PC-9 (cell line): Measurements from ENCODE around the gene SNX8. TPM values are rescaled to one million over a fixed set of nuclear protein-coding genes. Genes with fewer than 3 reads are reported as not detected.

Experiments
- BruUV-seq: library from RNA; stranded (reverse); fragments of 400-500 nt; replicated peaks from 2 replicates; lab custom pipeline; 2021; lab: Mats Ljungman, UMichigan
- CTCF ChIA-PET: fragments of 300-600 bp; sonication (Branson Sonifier 250); formaldehyde crosslinking; loops from one replicate; lab custom pipeline; 2022; ENCODE audit warnings: antibody characterized with exemption; lab: Charles Lee
- POLR2A ChIA-PET: fragments of 300-600 bp; sonication (Branson Sonifier 250); formaldehyde crosslinking; loops from one replicate; lab custom pipeline; 2022; ENCODE audit warnings: antibody characterized with exemption; ENCODE audit not compliant: unreplicated experiment; lab: Charles Lee
- DNase-seq, 2 experiments: peaks; one replicate each; pipeline versions ENCODE4 v3.0.0 to v3.0.0-alpha.2; 2015 to 2022; ENCODE audit warnings: mixed read lengths in 1 of 2
- H2AFZ ChIP-seq: fragments of 200-600 bp; sonication (generic); 2 replicates; pipeline ENCODE4 v1.8.1; 2017; ENCODE audit warnings: antibody characterized with exemption
- H3F3A ChIP-seq: fragments of 200-600 bp; sonication (generic); 2 replicates; pipeline ENCODE4 v1.8.1; 2017; ENCODE audit warnings: antibody characterized with exemption, mild to moderate bottlenecking, low read depth; ENCODE audit not compliant: insufficient read depth
- H3K27ac ChIP-seq: fragments of 200-600 bp; sonication (generic); 2 replicates; pipeline ENCODE4 v1.6.1; 2016; ENCODE audit warnings: mixed run types
- H3K27me3 ChIP-seq: fragments of 200-600 bp; sonication (generic); 2 replicates; pipeline ENCODE4 v1.6.1; 2016; ENCODE audit warnings: low read depth, mixed run types; ENCODE audit not compliant: insufficient read depth
- H3K36me3 ChIP-seq: fragments of 200-600 bp; sonication (generic); 2 replicates; pipeline ENCODE4 v1.6.1; 2016; ENCODE audit warnings: low read depth, mixed run types
- H3K4me1 ChIP-seq: fragments of 200-600 bp; sonication (generic); replicated peaks from 2 replicates; pipeline ENCODE4 v1.6.1; 2016; ENCODE audit warnings: mixed run types; ENCODE audit not compliant: insufficient read depth
- H3K4me2 ChIP-seq: fragments of 200-600 bp; sonication (generic); 2 replicates; pipeline ENCODE4 v1.6.1; 2017; ENCODE audit warnings: mixed run types
- H3K4me3 ChIP-seq: fragments of 200-600 bp; sonication (generic); 2 replicates; pipeline ENCODE4 v1.6.1; 2016; ENCODE audit warnings: mixed run types
- H3K79me2 ChIP-seq: fragments of 200-600 bp; sonication (generic); 2 replicates; pipeline ENCODE4 v1.6.1; 2017; ENCODE audit warnings: low read depth, mixed run types
- H3K9me2 ChIP-seq: fragments of 200-600 bp; sonication (generic); 2 replicates; pipeline ENCODE4 v1.8.1; 2017; ENCODE audit warnings: mild to moderate bottlenecking; ENCODE audit not compliant: insufficient read depth
- H3K9me3 ChIP-seq: fragments of 200-600 bp; sonication (generic); 2 replicates; pipeline ENCODE4 v1.8.1; 2016; ENCODE audit warnings: low read depth; ENCODE audit not compliant: insufficient read depth
- H4K20me1 ChIP-seq: fragments of 200-600 bp; sonication (generic); 2 replicates; pipeline ENCODE4 v1.8.1; 2017; ENCODE audit not compliant: insufficient read depth
- EZH2 ChIP-seq: fragments of 200-600 bp; sonication (generic); IDR thresholded peaks from 2 replicates; pipeline ENCODE4 v1.8.0; 2017; ENCODE audit warnings: antibody characterized with exemption, low read depth
- intact Hi-C: fragments of 100-400 bp; cut with micrococcal nuclease; formaldehyde crosslinking; loops from one replicate; pipeline ENCODE4 v1.10.0; 2022; ENCODE audit not compliant: unreplicated experiment
- total RNA-seq: library from RNA; stranded (reverse); gene quantifications from 2 replicates; pipeline ENCODE4 v1.2.3, GENCODE V29; 2021
- TF ChIP-seq, protein P1 (sequence below): fragments of 200-600 bp; sonication (generic); conservative IDR thresholded peaks from 2 replicates; pipeline ENCODE4 v1.6.1; 2017; ENCODE audit warnings: mixed run types, antibody characterized with exemption, mild to moderate bottlenecking, moderate library complexity

SNX8 gene
- total RNA-seq, 1 experiment from 2014 or later, result 102 TPM

DNA sequence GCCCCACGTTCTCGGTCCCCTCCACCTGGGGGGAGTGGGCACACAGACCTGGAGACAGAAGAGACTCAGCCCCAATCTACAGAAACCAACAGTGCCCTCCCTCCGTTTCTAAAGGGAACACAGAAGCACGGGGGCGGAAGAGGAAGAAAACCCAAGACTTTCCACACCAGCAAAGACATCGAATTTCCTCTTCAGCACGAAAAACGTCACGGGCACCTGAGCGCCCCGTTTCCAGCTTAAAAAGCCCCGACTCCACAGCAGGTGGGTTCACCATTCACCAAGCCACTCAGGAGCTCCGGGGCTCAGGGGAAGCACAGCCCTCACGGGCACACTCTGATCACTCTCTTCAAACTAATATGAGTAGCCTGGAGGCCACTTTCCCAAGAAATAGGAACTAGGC lies 52.6 kb downstream of the SNX8 start:
- 0 out of 2 replicates have a peak, but pooled peaks cover 3% of the 10 kb centered on the region for H3K79me2 ChIP-seq
- no TSS peak for BruUV-seq
- H3K9me3 ChIP-seq, result no peaks in the 10 kb centered on the region
- TF ChIP-seq, protein P1, sequence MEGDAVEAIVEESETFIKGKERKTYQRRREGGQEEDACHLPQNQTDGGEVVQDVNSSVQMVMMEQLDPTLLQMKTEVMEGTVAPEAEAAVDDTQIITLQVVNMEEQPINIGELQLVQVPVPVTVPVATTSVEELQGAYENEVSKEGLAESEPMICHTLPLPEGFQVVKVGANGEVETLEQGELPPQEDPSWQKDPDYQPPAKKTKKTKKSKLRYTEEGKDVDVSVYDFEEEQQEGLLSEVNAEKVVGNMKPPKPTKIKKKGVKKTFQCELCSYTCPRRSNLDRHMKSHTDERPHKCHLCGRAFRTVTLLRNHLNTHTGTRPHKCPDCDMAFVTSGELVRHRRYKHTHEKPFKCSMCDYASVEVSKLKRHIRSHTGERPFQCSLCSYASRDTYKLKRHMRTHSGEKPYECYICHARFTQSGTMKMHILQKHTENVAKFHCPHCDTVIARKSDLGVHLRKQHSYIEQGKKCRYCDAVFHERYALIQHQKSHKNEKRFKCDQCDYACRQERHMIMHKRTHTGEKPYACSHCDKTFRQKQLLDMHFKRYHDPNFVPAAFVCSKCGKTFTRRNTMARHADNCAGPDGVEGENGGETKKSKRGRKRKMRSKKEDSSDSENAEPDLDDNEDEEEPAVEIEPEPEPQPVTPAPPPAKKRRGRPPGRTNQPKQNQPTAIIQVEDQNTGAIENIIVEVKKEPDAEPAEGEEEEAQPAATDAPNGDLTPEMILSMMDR, result no peak
- TF ChIP-seq EZH2, result no peak
- CTCF ChIA-PET, result interaction anchor here (0.6 kb wide), 1 partner anchor 28 kb away, joined by 4 read pairs; no protein-coding TSS in a partner anchor
- no peaks in the 10 kb centered on the region for H3K9me2 ChIP-seq
- H4K20me1 ChIP-seq, result no peaks in the 10 kb centered on the region
- no peak overlapping the region for H3K4me3 ChIP-seq
- no peaks in the 10 kb centered on the region for H3K27me3 ChIP-seq
- no peak overlapping the region for H3K4me2 ChIP-seq
- H3K4me1 ChIP-seq, result peaks cover 40% of the 10 kb centered on the region
- H2AFZ ChIP-seq, result no peak overlapping the region
- peaks cover 34% of the 10 kb centered on the region for H3F3A ChIP-seq
- H3K27ac ChIP-seq, result no peak overlapping the region
- POLR2A ChIA-PET, result no interaction called here
- no peaks in the 10 kb centered on the region for H3K36me3 ChIP-seq
- intact Hi-C loops, result loop anchor here (1.0 kb wide), 1 partner anchor 19 kb away; no protein-coding TSS in a partner anchor
- DNase-seq, result no peak

- ChIA-PET CTCF (interaction anchor here (0.8 kb wide), 1 partner anchor 9 kb away, joined by 3 read pairs; no protein-coding TSS in a partner anchor), POLR2A (interaction anchor here (0.6 to 1.0 kb wide), 2 partner anchors 19 to 802 kb away, joined by 3 to 19 read pairs; partner anchors contain the start of genes MRM2 and NUDT1)
- intact Hi-C loops, result loop anchor here (1.0 kb wide), 1 partner anchor 19 kb away; no protein-coding TSS in a partner anchor
- peak overlapping the region; percentile 32 for H3K27ac ChIP-seq
- peaks cover 33% of the 10 kb centered on the region for H3F3A ChIP-seq
- H2AFZ ChIP-seq, result no peak overlapping the region
- H3K9me3 ChIP-seq, result no peaks in the 10 kb centered on the region
- no peaks in the 10 kb centered on the region for H3K36me3 ChIP-seq
- H4K20me1 ChIP-seq, result no peaks in the 10 kb centered on the region
- peak; percentile 98 for DNase-seq
- peaks cover 40% of the 10 kb centered on the region for H3K4me1 ChIP-seq
- H3K79me2 ChIP-seq, result 0 out of 2 replicates have a peak, but pooled peaks cover 3% of the 10 kb centered on the region
- TF ChIP-seq EZH2, result no peak
- TF ChIP-seq, protein P1, result no peak
- BruUV-seq, result no TSS peak
- peak overlapping the region; percentile 43 for H3K4me2 ChIP-seq
- no peaks in the 10 kb centered on the region for H3K27me3 ChIP-seq
- H3K9me2 ChIP-seq, result no peaks in the 10 kb centered on the region
- no peak overlapping the region for H3K4me3 ChIP-seq
Measured at GRCh38 chr7:2260820-2261219, 53.4 kb downstream of the SNX8 start.

DNA sequence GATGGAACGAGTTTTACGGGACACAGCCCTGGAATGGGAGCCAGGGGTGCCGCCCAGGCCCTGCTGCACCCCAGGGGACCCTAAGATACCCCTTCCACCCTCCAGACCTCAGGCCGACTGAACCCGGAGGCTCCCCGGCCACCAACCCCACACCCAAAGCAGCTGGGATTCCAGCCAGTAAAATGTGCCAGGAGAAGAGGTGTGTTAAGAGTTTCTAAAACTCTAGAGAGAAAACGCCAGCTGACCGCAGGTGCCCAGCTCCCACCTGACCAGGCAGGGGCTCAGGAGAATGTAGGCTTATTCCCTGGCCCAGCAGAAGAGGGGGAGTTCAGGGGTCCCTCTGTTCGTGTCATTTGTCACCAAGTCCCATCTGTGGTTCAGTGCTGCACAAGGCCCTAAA lies 54.8 kb downstream of the SNX8 start:
- no peak overlapping the region for H3K4me3 ChIP-seq
- H3K36me3 ChIP-seq, result no peaks in the 10 kb centered on the region
- BruUV-seq, result no TSS peak
- no peaks in the 10 kb centered on the region for H3K27me3 ChIP-seq
- TF ChIP-seq, protein P1, result no peak
- no peak for TF ChIP-seq EZH2
- CTCF ChIA-PET, result no interaction called here
- H3F3A ChIP-seq, result peaks cover 42% of the 10 kb centered on the region
- peaks cover 47% of the 10 kb centered on the region for H3K4me1 ChIP-seq
- H4K20me1 ChIP-seq, result no peaks in the 10 kb centered on the region
- POLR2A ChIA-PET, result no interaction called here
- no peaks in the 10 kb centered on the region for H3K9me3 ChIP-seq
- no peak overlapping the region for H3K4me2 ChIP-seq
- H3K27ac ChIP-seq, result no peak overlapping the region
- H3K9me2 ChIP-seq, result no peaks in the 10 kb centered on the region
- H2AFZ ChIP-seq, result no peak overlapping the region
- 0 out of 2 replicates have a peak, but pooled peaks cover 3% of the 10 kb centered on the region for H3K79me2 ChIP-seq
- no peak for DNase-seq
- intact Hi-C loops, result no loop called here
